NCI-H128 (cell line): ENCODE results near the gene KHDRBS2.

ENCODE experiments used
- DNase-seq: peaks from one replicate; lab custom pipeline; 2025; ENCODE audit not compliant: unreplicated experiment; lab: John Stamatoyannopoulos, UW

Gene KHDRBS2

DNA sequence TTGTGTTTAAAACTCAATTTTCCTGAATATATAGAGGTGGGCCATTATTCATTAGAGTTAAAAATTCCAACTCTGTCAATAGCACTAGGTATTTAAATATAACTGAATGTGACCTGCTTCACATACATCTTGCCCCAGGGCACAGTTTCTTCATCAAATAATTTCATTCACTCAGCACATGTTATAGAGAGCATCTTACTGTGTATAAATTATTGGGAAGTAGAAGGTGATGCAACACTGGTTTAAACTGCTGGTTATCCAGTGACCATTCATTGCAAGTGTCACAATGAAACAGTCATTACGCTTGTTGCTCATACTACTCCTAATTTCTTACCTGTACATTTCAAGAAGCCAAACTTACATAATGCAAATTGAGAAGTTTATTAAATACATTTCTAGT, 93.4 kb downstream of the KHDRBS2 start:
- no peak for DNase-seq

- DNase-seq: no peak
Measured at GRCh38 chr6:62175195-62175594, 110.8 kb downstream of the KHDRBS2 start.

DNA sequence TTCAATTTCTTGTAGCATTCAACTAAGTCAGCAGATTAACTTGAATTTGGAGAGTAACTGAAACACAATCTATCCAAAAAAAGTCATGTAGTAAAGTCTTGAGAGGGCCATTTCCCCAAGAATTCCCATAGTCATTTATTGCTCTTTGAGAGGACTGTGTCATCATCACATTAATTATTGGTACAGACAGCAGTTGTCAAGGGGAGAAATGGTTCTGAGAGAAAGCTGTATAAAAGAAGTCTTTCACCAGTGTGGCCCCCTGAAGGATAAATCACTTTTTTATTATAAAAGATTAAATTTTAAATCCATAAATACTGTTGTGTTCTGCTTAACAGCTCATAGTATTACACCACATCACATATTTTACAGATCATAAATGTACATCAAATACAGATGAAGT, 111.5 kb downstream of the KHDRBS2 start:
- no peak for DNase-seq

GRCh38 chr6:62167736-62168135, 118.3 kb downstream of the KHDRBS2 start:
- DNase-seq: no peak

GRCh38 chr6:62162858-62163257, 123.2 kb downstream of the KHDRBS2 start:
- DNase-seq: no peak

- DNase-seq: no peak
Measured at GRCh38 chr6:62152796-62153195, 133.2 kb downstream of the KHDRBS2 start.

GRCh38 chr6:62150048-62150663, 135.9 kb downstream of the KHDRBS2 start:
- no peak for DNase-seq

GRCh38 chr6:62146954-62147853, 138.8 kb downstream of the KHDRBS2 start:
- DNase-seq: no peak

DNA sequence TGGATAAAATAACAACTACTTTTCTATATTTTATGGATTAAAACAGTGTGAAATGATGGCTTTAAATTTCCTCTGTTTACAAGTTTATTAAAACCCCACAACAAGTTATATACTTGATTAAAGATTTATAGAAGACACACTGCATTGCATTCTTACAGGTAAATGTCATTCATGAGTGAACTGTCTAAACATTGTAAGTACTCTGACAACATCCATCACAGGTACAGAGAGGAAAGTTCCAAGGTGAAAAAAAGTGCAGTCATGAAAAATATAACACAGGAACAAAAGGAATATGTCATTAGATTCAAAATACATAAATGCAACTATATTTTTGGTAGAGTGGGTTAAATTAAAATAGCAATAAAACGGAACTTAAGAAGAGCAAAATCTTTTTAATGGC, 156.9 kb downstream of the KHDRBS2 start:
- no peak for DNase-seq

GRCh38 chr6:62119401-62119800, 166.6 kb downstream of the KHDRBS2 start:
- DNase-seq: no peak

- DNase-seq: no peak
Measured at GRCh38 chr6:62103186-62103859, 182.7 kb downstream of the KHDRBS2 start.

DNA sequence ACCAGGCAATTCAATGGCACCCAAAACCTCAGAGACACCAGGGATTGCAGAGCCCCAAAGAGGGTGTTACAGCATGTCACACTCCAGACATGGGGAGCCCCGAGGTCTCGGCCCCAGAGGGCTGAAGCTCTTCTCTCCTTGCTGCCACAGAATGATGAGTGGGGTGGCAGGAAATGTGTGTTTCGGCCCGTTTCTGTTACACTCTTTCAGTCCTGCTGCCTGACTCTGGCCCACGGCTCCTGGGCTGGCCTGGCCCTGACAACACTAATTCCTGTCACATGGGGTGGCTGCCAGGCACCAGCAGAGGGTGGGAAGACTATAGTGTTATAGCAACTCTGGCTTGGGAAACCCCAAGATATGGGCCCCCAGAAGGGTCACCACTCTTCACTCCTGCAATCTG, 183.6 kb downstream of the KHDRBS2 start:
- DNase-seq: no peak

DNA sequence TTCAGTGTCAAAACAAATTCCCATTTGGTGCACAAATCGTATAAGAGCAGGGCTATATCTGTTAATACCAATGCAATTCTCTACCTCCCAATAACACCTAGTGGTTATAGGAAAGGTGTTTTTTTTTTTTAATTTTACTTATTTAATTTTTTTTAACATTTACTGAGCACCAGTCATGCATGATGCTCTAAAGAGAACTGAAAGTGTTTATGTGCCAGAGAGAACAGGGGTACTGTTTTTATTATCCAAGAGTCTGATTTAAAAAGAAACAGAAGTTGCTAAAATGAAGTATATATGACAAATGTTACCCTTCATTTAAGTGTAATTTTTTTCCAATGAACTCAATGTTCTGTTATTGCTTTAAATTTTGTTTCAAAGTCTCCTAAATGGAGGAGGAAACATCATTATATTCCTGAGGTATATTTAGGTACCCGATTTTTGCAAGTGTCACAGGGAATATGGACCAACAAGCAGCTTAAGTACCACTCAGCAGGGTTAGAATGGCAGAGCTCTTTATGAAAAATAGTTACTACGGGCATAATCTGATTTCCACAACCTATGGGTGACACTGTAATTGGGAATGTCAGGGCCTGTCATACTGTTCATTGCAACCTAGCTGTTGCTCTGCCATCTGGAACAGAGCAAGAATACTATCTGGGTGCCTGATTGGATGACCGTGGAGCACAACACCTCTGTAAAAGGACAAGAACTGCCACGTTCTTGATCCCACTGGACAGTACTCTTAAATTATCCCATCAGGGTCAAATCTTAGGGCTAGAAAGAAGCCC, 195.4 kb downstream of the KHDRBS2 start:
- DNase-seq: no peak

DNA sequence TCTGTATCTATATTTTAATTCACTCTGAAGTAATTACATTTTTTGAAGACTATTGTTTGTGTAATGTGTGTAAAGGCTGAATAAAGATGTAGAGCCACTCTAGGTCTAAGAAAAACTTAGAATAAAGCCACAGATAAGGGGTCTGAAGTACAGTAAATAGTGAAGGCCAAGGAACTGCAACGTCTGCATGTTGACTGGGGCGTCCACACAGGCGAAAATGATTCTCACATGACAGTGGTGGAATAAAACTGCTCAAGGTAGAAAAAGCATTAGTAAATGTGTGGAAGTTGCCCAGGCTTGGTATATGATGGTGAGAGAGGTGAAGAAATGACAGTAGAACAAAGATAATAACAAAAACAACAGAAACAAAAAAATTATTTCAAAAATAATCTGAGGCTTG, 196.2 kb downstream of the KHDRBS2 start:
- DNase-seq: no peak

- no peak for DNase-seq
Measured at GRCh38 chr6:62086047-62086446, 200.0 kb downstream of the KHDRBS2 start.

DNA sequence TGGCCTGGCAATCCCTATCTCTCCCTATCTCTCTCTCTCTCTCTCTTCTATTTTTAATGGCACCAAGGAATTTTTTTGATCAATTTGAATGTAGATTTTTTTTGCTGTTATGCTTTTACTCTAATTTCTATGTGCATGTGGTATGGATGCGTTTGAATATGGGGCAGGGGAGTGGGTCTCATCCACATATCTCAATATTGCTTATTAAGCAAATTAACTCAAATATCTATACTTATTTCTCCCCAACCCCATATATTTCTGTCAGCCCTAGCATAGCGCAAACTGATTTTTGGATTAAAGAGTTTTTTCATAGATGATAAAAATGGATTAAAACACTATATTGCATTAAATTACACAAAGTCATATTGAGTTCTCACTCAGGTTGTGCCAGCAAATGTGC, 210.2 kb downstream of the KHDRBS2 start:
- DNase-seq: no peak

GRCh38 chr6:62059901-62060300, 226.1 kb downstream of the KHDRBS2 start:
- no peak for DNase-seq

DNA sequence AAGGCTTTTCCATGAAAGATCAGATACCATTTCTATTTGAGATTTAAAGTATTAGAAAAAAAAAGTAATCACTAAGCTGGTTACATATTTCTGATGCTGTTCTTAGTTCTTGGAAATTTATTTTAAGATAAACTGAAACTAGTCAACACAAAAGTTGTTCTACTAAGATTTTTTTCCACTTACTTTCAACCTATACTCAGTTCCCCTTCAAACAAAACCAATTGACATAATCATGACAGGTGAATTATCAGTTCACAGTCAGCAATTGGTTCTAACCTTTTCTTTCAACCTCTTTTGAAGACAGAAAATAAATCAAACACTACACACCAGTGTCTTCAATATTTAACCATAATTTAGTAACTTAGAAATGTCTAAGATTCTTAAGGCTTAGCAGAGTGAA, 228.7 kb downstream of the KHDRBS2 start:
- no peak for DNase-seq

GRCh38 chr6:62045502-62045901, 240.5 kb downstream of the KHDRBS2 start:
- no peak for DNase-seq

GRCh38 chr6:62043084-62043483, 242.9 kb downstream of the KHDRBS2 start:
- DNase-seq: no peak

GRCh38 chr6:62042429-62042828, 243.6 kb downstream of the KHDRBS2 start:
- no peak for DNase-seq
